ENCODE measurements around the gene CHFR.

GRCh38 chr12:132801741-132802140 lies 85.7 kb downstream of the CHFR start:
- TF ChIP-seq CTCF (IDR thresholded peaks at IDR 0.05; ENCODE audit: extremely low read depth in 1 of 2, insufficient read depth in 1 of 2, low read depth in 1 of 2, low read length in 2 of 2) (no peak), EZH2 (IDR thresholded peaks at IDR 0.05; ENCODE audit: borderline replicate concordance, low read depth, low read length, severe bottlenecking) (no peak), POLR2A (IDR thresholded peaks at IDR 0.05; ENCODE audit: low read depth, low read length) (no peak), POLR2AphosphoS5 (IDR thresholded peaks at IDR 0.05; ENCODE audit: insufficient read depth, low read depth, low read length) (no peak), MAX (IDR thresholded peaks at IDR 0.05; ENCODE audit: insufficient read depth, insufficient read length) (no peak), GATA2 (IDR thresholded peaks at IDR 0.05; ENCODE audit: insufficient read depth, insufficient read length, low read depth, low read length) (no peak)
